GM23338 (cell line): ENCODE data around the gene TMEM117.

Experiments used
- EZH2 ChIP-seq: fragments of 200-600 bp; sonication (generic); IDR thresholded peaks from one replicate; pipeline ENCODE4 v1.8.0; 2017; ENCODE audit warnings: antibody characterized with exemption, mild to moderate bottlenecking, low read depth; ENCODE audit not compliant: unreplicated experiment
- EZH2phosphoT487 ChIP-seq: fragments of 200-600 bp; sonication (generic); IDR thresholded peaks from one replicate; pipeline ENCODE4 v1.8.1; 2018; ENCODE audit warnings: antibody characterized with exemption; ENCODE audit not compliant: unreplicated experiment
- NANOG ChIP-seq: IDR thresholded peaks from 2 replicates; pipeline ENCODE4 v1.6.1; 2016; ENCODE audit warnings: antibody characterized with exemption, borderline replicate concordance
- POLR2AphosphoS5 ChIP-seq: IDR thresholded peaks from 2 replicates; pipeline ENCODE4 v1.6.1; 2016; ENCODE audit warnings: antibody characterized with exemption, low read depth
- STAT1 ChIP-seq: IDR thresholded peaks from one replicate; pipeline ENCODE4 v1.6.1; 2016; ENCODE audit warnings: antibody characterized with exemption; ENCODE audit not compliant: unreplicated experiment
- ZNF114 ChIP-seq: fragments of 250-450 bp; sonication (Bioruptor Pico); IDR thresholded peaks from 2 replicates; pipeline ENCODE4 v1.5.0; 2020; ENCODE audit warnings: mild to moderate bottlenecking, moderate library complexity
- TF ChIP-seq, protein P1 (sequence below), 2 experiments: fragments of 200-600 bp in 1 of 2; sonication (generic) in 1 of 2; conservative IDR thresholded peaks; 2 replicates each; pipeline versions ENCODE4 v1.5.1 to v1.6.1; 2016 to 2017; ENCODE audit warnings: antibody characterized with exemption in 2 of 2, low read depth in 2 of 2, mild to moderate bottlenecking in 2 of 2, moderate library complexity in 1 of 2
- TF ChIP-seq, protein P2 (sequence below): IDR thresholded peaks from one replicate; pipeline ENCODE4 v1.6.1; 2018; ENCODE audit warnings: antibody characterized with exemption; ENCODE audit not compliant: unreplicated experiment

DNA sequence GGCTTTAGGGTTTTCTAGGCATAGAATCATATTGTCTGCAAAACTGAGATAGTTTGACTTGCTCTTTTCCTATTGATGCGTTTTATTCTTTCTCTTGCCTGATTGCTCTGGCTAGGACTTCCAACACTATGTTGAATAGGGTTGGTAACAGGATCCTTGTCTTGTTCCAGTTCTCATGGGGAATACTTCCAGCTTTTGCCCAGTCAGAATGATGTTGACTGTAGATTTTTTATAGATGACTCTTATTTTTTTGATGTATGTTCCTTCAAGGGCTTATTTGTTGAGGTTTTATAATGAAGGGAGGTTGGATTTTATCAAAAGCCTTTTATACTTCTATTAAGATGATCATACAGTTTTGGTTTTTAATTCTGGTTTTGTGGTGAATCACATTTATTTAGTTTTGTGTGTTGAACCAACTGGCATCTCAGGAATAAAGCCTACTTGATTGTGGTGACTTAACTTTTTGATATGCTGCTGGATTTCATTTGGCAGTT is 478.2 kb downstream of the TMEM117 start:
- TF ChIP-seq, protein P1, sequence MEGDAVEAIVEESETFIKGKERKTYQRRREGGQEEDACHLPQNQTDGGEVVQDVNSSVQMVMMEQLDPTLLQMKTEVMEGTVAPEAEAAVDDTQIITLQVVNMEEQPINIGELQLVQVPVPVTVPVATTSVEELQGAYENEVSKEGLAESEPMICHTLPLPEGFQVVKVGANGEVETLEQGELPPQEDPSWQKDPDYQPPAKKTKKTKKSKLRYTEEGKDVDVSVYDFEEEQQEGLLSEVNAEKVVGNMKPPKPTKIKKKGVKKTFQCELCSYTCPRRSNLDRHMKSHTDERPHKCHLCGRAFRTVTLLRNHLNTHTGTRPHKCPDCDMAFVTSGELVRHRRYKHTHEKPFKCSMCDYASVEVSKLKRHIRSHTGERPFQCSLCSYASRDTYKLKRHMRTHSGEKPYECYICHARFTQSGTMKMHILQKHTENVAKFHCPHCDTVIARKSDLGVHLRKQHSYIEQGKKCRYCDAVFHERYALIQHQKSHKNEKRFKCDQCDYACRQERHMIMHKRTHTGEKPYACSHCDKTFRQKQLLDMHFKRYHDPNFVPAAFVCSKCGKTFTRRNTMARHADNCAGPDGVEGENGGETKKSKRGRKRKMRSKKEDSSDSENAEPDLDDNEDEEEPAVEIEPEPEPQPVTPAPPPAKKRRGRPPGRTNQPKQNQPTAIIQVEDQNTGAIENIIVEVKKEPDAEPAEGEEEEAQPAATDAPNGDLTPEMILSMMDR (conservative IDR thresholded peaks at IDR 0.05; ENCODE audit: low read depth in 2 of 2) = no peak
- TF ChIP-seq EZH2 (no peak), POLR2AphosphoS5 (no peak), NANOG (no peak), STAT1 (no peak), ZNF114 (no peak), EZH2phosphoT487 (no peak)
- TF ChIP-seq, protein P2, sequence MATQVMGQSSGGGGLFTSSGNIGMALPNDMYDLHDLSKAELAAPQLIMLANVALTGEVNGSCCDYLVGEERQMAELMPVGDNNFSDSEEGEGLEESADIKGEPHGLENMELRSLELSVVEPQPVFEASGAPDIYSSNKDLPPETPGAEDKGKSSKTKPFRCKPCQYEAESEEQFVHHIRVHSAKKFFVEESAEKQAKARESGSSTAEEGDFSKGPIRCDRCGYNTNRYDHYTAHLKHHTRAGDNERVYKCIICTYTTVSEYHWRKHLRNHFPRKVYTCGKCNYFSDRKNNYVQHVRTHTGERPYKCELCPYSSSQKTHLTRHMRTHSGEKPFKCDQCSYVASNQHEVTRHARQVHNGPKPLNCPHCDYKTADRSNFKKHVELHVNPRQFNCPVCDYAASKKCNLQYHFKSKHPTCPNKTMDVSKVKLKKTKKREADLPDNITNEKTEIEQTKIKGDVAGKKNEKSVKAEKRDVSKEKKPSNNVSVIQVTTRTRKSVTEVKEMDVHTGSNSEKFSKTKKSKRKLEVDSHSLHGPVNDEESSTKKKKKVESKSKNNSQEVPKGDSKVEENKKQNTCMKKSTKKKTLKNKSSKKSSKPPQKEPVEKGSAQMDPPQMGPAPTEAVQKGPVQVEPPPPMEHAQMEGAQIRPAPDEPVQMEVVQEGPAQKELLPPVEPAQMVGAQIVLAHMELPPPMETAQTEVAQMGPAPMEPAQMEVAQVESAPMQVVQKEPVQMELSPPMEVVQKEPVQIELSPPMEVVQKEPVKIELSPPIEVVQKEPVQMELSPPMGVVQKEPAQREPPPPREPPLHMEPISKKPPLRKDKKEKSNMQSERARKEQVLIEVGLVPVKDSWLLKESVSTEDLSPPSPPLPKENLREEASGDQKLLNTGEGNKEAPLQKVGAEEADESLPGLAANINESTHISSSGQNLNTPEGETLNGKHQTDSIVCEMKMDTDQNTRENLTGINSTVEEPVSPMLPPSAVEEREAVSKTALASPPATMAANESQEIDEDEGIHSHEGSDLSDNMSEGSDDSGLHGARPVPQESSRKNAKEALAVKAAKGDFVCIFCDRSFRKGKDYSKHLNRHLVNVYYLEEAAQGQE = no peak
